Hematopoietic multipotent progenitor cell treated with erythropoietin and hydrocortisone succinate and interleukin-3 and kit ligand, for 15 days (in vitro differentiated cells): Measurements from ENCODE around the gene PLP1.

Source experiments
- DNase-seq: peaks from one replicate; pipeline ENCODE4 v3.0.0-alpha.2; 2015; ENCODE audit warnings: low spot score

The PLP1 gene

GRCh38 chrX:103830848-103831247 is 54.2 kb downstream of the PLP1 start:
- no peak for DNase-seq

DNA sequence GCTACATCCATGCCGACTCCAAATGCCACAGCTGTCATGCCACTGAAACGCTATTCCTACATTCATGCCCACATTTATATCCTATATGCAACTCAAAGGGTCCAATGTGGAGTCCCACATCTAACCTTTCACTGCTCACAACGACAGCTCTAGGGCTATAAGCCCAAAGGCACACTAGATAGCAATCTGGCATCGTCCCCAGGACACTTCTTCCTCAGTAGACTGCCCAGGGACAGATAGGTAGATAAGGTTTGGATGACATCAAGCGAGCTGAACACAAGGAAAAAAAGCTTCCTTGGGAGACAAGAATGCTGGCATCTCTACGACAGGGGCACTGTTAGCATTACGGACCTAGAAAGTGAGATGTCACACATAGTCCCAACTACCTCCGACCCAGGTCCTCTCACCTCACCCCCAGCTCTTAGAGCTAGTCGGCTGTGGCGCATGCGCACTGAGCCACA is 54.7 kb downstream of the PLP1 start:
- DNase-seq: peak; percentile 10

DNA sequence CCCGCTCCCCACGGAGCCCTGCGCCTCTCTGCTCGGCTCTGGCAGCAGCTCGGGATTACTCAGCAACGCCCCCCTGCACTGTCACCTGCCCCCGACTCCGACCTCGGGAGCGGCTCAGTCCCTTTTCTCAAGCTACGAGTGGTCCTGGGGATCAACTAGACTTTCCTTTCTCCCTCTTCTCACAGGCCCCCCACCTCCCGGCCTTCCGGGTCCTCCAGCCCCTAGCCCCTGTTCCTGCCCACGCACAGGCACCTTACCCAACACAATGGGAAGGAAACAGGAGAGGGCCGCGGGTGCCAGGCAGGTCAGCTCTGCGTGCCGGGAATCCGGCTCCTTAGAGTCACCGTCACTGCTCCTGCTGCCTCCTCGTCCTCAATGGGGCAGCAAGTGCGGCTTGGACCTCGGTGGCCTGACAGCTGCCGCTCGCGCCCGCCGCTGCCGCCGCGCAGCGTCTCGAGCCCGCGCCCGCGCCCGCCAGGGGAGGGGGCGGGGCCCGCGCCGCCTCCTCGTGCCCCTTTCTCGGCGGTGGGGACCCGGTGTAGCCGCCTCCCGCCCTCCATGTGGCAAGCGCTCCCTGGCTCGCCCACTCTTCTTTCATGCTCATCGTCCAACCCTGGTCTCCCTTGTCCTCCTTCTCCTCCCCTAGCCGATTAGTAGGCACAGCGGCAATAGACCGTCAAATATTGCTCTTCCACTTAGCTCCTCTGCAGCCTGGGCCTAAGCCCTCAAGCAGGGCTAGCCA is 55.3 kb downstream of the PLP1 start, which contains the start of gene RAB9B:
Gene RAB9B, minus strand, starts transcription at position 455 of the 742 bp plus-strand sequence. CDS start 6,473 bp downstream, outside the sequence.
- DNase-seq: no peak

GRCh38 chrX:103839404-103839803 is 62.8 kb downstream of the PLP1 start:
- no peak for DNase-seq
